ENCODE measurements around the gene PTPRN2. TPM values are rescaled to one million over a fixed set of nuclear protein-coding genes. Genes with fewer than 3 reads are reported as not detected.

The PTPRN2 gene
- total RNA-seq, 1 experiment from 2014 or later, result 0.11 TPM

GRCh38 chr7:157615852-157616251 lies 971.8 kb downstream of the PTPRN2 start:
- ChIA-PET CTCF (interaction anchor here (0.7 kb wide), 1 partner anchor 1091 kb away, joined by 4 read pairs; no protein-coding TSS in a partner anchor), POLR2A (ENCODE audit: low non-redundant PET) (no interaction called here)
- no peak for DNase-seq (ENCODE audit: low spot score)
- H3K4me3 ChIP-seq (ENCODE audit: low read depth, low read length, poor library complexity, severe bottlenecking), result no peak overlapping the region
- TF ChIP-seq EZH2 (IDR thresholded peaks at IDR 0.05; ENCODE audit: borderline replicate concordance, low read depth, low read length, poor library complexity, severe bottlenecking) (no peak), CTCF (conservative IDR thresholded peaks at IDR 0.05; ENCODE audit: low read depth, low read length) (no peak)
- no peaks in the 10 kb centered on the region for H3K9me3 ChIP-seq (ENCODE audit: low read depth, low read length, poor library complexity, severe bottlenecking)
- no peaks in the 10 kb centered on the region for H3K36me3 ChIP-seq (ENCODE audit: insufficient read depth, low read length, poor library complexity, severe bottlenecking)
- intact Hi-C loops (cut with micrococcal nuclease; ENCODE audit: unreplicated experiment), result no loop called here
- H3K27me3 ChIP-seq (replicated peaks; ENCODE audit: insufficient read depth, low read depth, low read length, poor library complexity), result peaks cover 39% of the 10 kb centered on the region
- H3K4me1 ChIP-seq (ENCODE audit: insufficient read depth, low read length, poor library complexity, severe bottlenecking), result peaks cover 5% of the 10 kb centered on the region
- H3K27ac ChIP-seq (ENCODE audit: low read depth, low read length, poor library complexity, severe bottlenecking), result no peak overlapping the region
- BruUV-seq (replicated peaks), result no TSS peak

- TF ChIP-seq CTCF (conservative IDR thresholded peaks at IDR 0.05; ENCODE audit: low read depth, low read length), result no peak
- no peak for TF ChIP-seq EZH2 (IDR thresholded peaks at IDR 0.05; ENCODE audit: borderline replicate concordance, low read depth, low read length, poor library complexity, severe bottlenecking)
- POLR2A ChIA-PET (ENCODE audit: low non-redundant PET), result no interaction called here
- CTCF ChIA-PET, result interaction anchor here (0.7 kb wide), 1 partner anchor 1091 kb away, joined by 4 read pairs; no protein-coding TSS in a partner anchor
- intact Hi-C loops (cut with micrococcal nuclease; ENCODE audit: unreplicated experiment), result no loop called here
- no TSS peak for BruUV-seq (replicated peaks)
- no peaks in the 10 kb centered on the region for H3K36me3 ChIP-seq (ENCODE audit: insufficient read depth, low read length, poor library complexity, severe bottlenecking)
- H3K4me3 ChIP-seq (ENCODE audit: low read depth, low read length, poor library complexity, severe bottlenecking), result no peak overlapping the region
- H3K9me3 ChIP-seq (ENCODE audit: low read depth, low read length, poor library complexity, severe bottlenecking), result no peaks in the 10 kb centered on the region
- peaks cover 5% of the 10 kb centered on the region for H3K4me1 ChIP-seq (ENCODE audit: insufficient read depth, low read length, poor library complexity, severe bottlenecking)
- H3K27me3 ChIP-seq (replicated peaks; ENCODE audit: insufficient read depth, low read depth, low read length, poor library complexity), result peaks cover 39% of the 10 kb centered on the region
- no peak overlapping the region for H3K27ac ChIP-seq (ENCODE audit: low read depth, low read length, poor library complexity, severe bottlenecking)
- DNase-seq (ENCODE audit: low spot score), result no peak
These were observed 972.4 kb downstream of the PTPRN2 start for GRCh38 chr7:157615101-157615817.

- Histone ChIP-seq H3K27me3 (replicated peaks; ENCODE audit: insufficient read depth, low read depth, low read length, poor library complexity) (peaks cover 38% of the 10 kb centered on the region), H3K36me3 (ENCODE audit: insufficient read depth, low read length, poor library complexity, severe bottlenecking) (no peaks in the 10 kb centered on the region), H3K4me1 (ENCODE audit: insufficient read depth, low read length, poor library complexity, severe bottlenecking) (peaks cover 5% of the 10 kb centered on the region), H3K4me3 (ENCODE audit: low read depth, low read length, poor library complexity, severe bottlenecking) (no peak overlapping the region), H3K27ac (ENCODE audit: low read depth, low read length, poor library complexity, severe bottlenecking) (no peak overlapping the region), H3K9me3 (ENCODE audit: low read depth, low read length, poor library complexity, severe bottlenecking) (no peaks in the 10 kb centered on the region)
- POLR2A ChIA-PET (ENCODE audit: low non-redundant PET), result no interaction called here
- TF ChIP-seq EZH2 (IDR thresholded peaks at IDR 0.05; ENCODE audit: borderline replicate concordance, low read depth, low read length, poor library complexity, severe bottlenecking), result no peak
- CTCF ChIA-PET, result no interaction called here
- BruUV-seq (replicated peaks), result no TSS peak
- DNase-seq (ENCODE audit: low spot score), result no peak
- intact Hi-C loops (cut with micrococcal nuclease; ENCODE audit: unreplicated experiment), result no loop called here
These were observed 973.1 kb downstream of the PTPRN2 start for GRCh38 chr7:157614457-157615020.

Measured in A673 (cell line).